Measurements from ENCODE around the gene RUBCNL.

The RUBCNL gene

DNA sequence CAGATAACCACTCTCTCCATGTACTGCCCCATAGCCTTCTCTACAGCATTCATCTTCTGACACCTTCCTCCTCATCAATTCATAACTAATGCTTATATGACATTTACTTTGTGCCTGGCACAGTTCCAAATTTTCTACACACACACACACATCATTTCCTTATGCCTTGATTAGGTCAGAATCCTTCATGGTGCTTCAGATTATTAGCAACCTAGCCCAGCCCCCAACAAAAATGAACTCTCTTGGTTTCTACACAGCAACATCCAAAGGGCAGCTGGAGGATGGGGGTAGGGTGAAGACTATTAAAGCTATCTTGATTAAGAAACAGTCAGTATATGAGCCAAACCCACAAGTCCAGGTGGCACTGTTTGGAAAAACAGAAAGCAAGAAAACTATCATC lies 3.7 kb downstream of the RUBCNL start:
- TF ChIP-seq CTCF (IDR thresholded peaks at IDR 0.05; ENCODE audit: low read depth, low read length): no peak
- H3K4me3 ChIP-seq (ENCODE audit: low read depth, low read length): no peak overlapping the region

GRCh38 chr13:46382224-46382623 lies 4.8 kb downstream of the RUBCNL start:
- H3K4me3 ChIP-seq (ENCODE audit: low read depth, low read length): no peak overlapping the region
- TF ChIP-seq CTCF (IDR thresholded peaks at IDR 0.05; ENCODE audit: low read depth, low read length): no peak

DNA sequence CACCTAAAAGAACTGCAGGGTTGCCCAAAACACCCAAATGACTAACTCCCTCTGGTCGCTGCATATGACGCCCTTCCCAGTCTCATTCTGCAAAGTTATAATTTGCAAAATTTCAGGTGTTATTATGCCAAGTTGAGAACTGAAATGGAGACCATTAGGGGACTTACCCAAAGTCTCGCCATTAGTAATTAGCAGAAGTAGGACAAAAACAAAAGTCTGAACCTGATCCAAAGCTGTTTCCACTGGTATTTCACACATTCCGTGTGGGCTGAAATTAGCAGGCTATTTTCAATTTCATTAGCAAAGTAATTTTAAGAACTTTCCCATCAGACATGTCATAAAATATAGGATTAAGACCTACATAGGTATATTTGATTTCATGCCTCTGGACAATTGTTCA lies 6.8 kb downstream of the RUBCNL start:
- TF ChIP-seq CTCF (IDR thresholded peaks at IDR 0.05; ENCODE audit: low read depth, low read length): no peak
- H3K4me3 ChIP-seq (ENCODE audit: low read depth, low read length): no peak overlapping the region

DNA sequence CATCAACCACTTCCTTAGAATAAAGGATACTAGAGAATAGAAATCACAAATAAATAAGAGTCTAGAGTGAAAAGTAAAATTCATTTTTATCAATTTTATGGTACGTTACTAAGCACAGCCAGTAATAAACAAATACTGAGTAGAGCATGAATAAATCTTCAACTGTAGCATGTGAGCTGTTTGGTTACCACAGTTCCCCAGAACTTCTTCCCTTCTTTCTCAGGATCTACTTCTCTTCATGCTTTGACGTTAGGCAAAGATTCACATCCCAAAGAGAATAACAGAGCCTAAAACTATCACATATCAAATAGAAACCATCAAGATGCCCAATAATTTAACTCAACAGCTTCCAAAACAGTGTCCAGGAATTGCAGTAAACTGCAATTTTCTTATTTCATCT lies 7.4 kb downstream of the RUBCNL start:
- H3K4me3 ChIP-seq (ENCODE audit: low read depth, low read length): no peak overlapping the region
- TF ChIP-seq CTCF (IDR thresholded peaks at IDR 0.05; ENCODE audit: low read depth, low read length): no peak

DNA sequence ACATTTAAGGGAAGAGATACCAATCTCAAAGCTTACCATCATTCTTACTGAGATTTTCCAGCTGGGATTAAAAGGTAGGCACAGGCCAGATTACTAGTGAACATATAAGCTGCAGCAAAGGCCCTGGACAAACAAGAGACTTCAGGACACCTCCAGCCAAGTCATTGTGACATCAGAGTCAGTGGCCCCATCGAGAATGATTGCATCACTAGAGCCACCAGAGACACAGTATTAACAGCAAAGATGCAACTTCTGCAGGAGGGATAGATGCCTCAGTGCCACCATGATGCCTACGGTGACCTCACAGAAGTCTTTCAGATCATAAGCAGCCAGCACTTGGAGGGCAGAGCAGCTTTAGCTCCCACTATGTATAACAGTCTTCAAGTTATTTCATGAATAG lies 8.6 kb downstream of the RUBCNL start:
- no peak overlapping the region for H3K4me3 ChIP-seq (ENCODE audit: low read depth, low read length)
- no peak for TF ChIP-seq CTCF (IDR thresholded peaks at IDR 0.05; ENCODE audit: low read depth, low read length)

- TF ChIP-seq CTCF (IDR thresholded peaks at IDR 0.05; ENCODE audit: low read depth, low read length): no peak
- H3K4me3 ChIP-seq (ENCODE audit: low read depth, low read length): no peak overlapping the region
Observed at GRCh38 chr13:46377554-46377953, 9.5 kb downstream of the RUBCNL start.

GRCh38 chr13:46374710-46375109 lies 12.3 kb downstream of the RUBCNL start:
- no peak overlapping the region for H3K4me3 ChIP-seq (ENCODE audit: low read depth, low read length)
- TF ChIP-seq CTCF (IDR thresholded peaks at IDR 0.05; ENCODE audit: low read depth, low read length): no peak
